GM23338 (cell line): Measurements from ENCODE around the gene ARMC9. TPM values are rescaled to one million over a fixed set of nuclear protein-coding genes. Genes with fewer than 3 reads are reported as not detected.

Source experiments
- ATAC-seq: fragments of 200-7000 bp; cut with Tn5 transposase; 3 replicates; pipeline ENCODE4 v1.9.1; 2020
- DNase-seq: peaks from one replicate; pipeline ENCODE4 v3.0.0-alpha.2; 2015; ENCODE audit warnings: low spot score
- H2AFZ ChIP-seq: fragments of 200-600 bp; sonication (generic); 2 replicates; pipeline ENCODE4 v1.8.0; 2016; ENCODE audit warnings: antibody characterized with exemption, mild to moderate bottlenecking, moderate library complexity
- H3F3A ChIP-seq: fragments of 200-600 bp; sonication (generic); replicated peaks from 2 replicates; pipeline ENCODE4 v1.8.0; 2017; ENCODE audit warnings: antibody characterized with exemption, mixed run types, low read depth
- H3K27ac ChIP-seq: fragments of 200-600 bp; sonication (generic); 2 replicates; pipeline ENCODE4 v1.6.1; 2016; ENCODE audit warnings: low read depth
- H3K27me3 ChIP-seq: fragments of 200-600 bp; sonication (generic); 2 replicates; pipeline ENCODE4 v1.8.0; 2016; ENCODE audit warnings: mild to moderate bottlenecking, mixed run types, moderate library complexity; ENCODE audit not compliant: insufficient read depth
- H3K36me3 ChIP-seq: fragments of 200-600 bp; sonication (generic); 2 replicates; pipeline ENCODE4 v1.8.0; 2016; ENCODE audit warnings: mild to moderate bottlenecking; ENCODE audit not compliant: insufficient read depth
- H3K4me1 ChIP-seq: fragments of 200-600 bp; sonication (generic); 2 replicates; pipeline ENCODE4 v1.8.0; 2016; ENCODE audit warnings: mild to moderate bottlenecking, moderate library complexity; ENCODE audit not compliant: insufficient read depth
- H3K4me2 ChIP-seq: fragments of 200-600 bp; sonication (generic); 2 replicates; pipeline ENCODE4 v1.7.1; 2017; ENCODE audit warnings: mixed run types
- H3K4me3 ChIP-seq: fragments of 200-600 bp; sonication (generic); 2 replicates; pipeline ENCODE4 v1.6.1; 2016; ENCODE audit warnings: mixed run types
- H3K79me2 ChIP-seq: fragments of 200-600 bp; sonication (generic); replicated peaks from 2 replicates; pipeline ENCODE4 v1.8.0; 2017; ENCODE audit warnings: mild to moderate bottlenecking; ENCODE audit not compliant: insufficient read depth
- H3K9me2 ChIP-seq: fragments of 200-600 bp; sonication (generic); 2 replicates; pipeline ENCODE4 v1.8.0; 2017; ENCODE audit not compliant: insufficient read depth
- H4K20me1 ChIP-seq: fragments of 200-600 bp; sonication (generic); replicated peaks from 2 replicates; pipeline ENCODE4 v1.8.0; 2017; ENCODE audit warnings: mild to moderate bottlenecking; ENCODE audit not compliant: insufficient read depth
- H3K27ac Mint-ChIP-seq: 2 replicates; pipeline ENCODE4 v1.8.0; 2020; ENCODE audit warnings: inconsistent platforms, mild to moderate bottlenecking, moderate library complexity, mixed read lengths
- H3K27me3 Mint-ChIP-seq: 3 replicates; pipeline ENCODE4 v1.8.0; 2022; ENCODE audit warnings: low read depth, mild to moderate bottlenecking, moderate library complexity, mixed read lengths, inconsistent platforms; ENCODE audit not compliant: insufficient read depth, poor library complexity
- H3K36me3 Mint-ChIP-seq: 3 replicates; pipeline ENCODE4 v1.8.0; 2021; ENCODE audit warnings: low read depth, mild to moderate bottlenecking, inconsistent platforms, moderate library complexity, mixed read lengths
- H3K4me1 Mint-ChIP-seq: 3 replicates; pipeline ENCODE4 v1.8.0; 2020; ENCODE audit warnings: mild to moderate bottlenecking, inconsistent platforms, mixed read lengths
- H3K4me3 Mint-ChIP-seq: 3 replicates; pipeline ENCODE4 v1.8.0; 2021; ENCODE audit warnings: moderate library complexity, mild to moderate bottlenecking, inconsistent platforms, mixed read lengths
- H3K9me3 Mint-ChIP-seq: 3 replicates; pipeline ENCODE4 v1.8.0; 2020; ENCODE audit warnings: moderate library complexity, mild to moderate bottlenecking, inconsistent platforms, mixed read lengths
- CTCF ChIP-seq, 2 experiments: fragments of 200-600 bp in 1 of 2; sonication (generic) in 1 of 2; conservative IDR thresholded peaks; 2 replicates each; pipeline versions ENCODE4 v1.5.1 to v1.6.1; 2016 to 2017; ENCODE audit warnings: antibody characterized with exemption in 2 of 2, low read depth in 2 of 2, mild to moderate bottlenecking in 2 of 2, moderate library complexity in 1 of 2
- EZH2phosphoT487 ChIP-seq: fragments of 200-600 bp; sonication (generic); IDR thresholded peaks from one replicate; pipeline ENCODE4 v1.8.1; 2018; ENCODE audit warnings: antibody characterized with exemption; ENCODE audit not compliant: unreplicated experiment
- JUNB ChIP-seq: IDR thresholded peaks from one replicate; pipeline ENCODE4 v1.6.1; 2016; ENCODE audit warnings: antibody characterized with exemption; ENCODE audit not compliant: unreplicated experiment
- REST ChIP-seq: IDR thresholded peaks from one replicate; pipeline ENCODE4 v1.6.1; 2018; ENCODE audit warnings: antibody characterized with exemption; ENCODE audit not compliant: unreplicated experiment
- ZNF114 ChIP-seq: fragments of 250-450 bp; sonication (Bioruptor Pico); IDR thresholded peaks from 2 replicates; pipeline ENCODE4 v1.5.0; 2020; ENCODE audit warnings: mild to moderate bottlenecking, moderate library complexity
- ZNF331 ChIP-seq: fragments of 250-450 bp; sonication (Bioruptor Pico); IDR thresholded peaks from 2 replicates; pipeline ENCODE4 v1.5.0; 2020; ENCODE audit warnings: low read depth, mild to moderate bottlenecking, moderate library complexity
- ZNF462 ChIP-seq: fragments of 250-450 bp; sonication (Bioruptor Pico); IDR thresholded peaks from 2 replicates; pipeline ENCODE4 v1.5.0; 2020; ENCODE audit warnings: mild to moderate bottlenecking, moderate library complexity
- polyA plus RNA-seq: library from polyadenylated mRNA; unstranded; fragments of >200 nt; fragmentation: Nextera tagmentation; extraction: Ambion mirVana; gene quantifications from 2 replicates; pipeline ENCODE4 v1.2.1, GENCODE V29; 2016
- total RNA-seq: library from RNA; depleted of rRNA; stranded (reverse); fragments of >200 nt; shearing (Covaris generic); gene quantifications from 2 replicates; pipeline ENCODE4 v1.2.3, GENCODE V29; 2014

Gene ARMC9
- total and polyA plus RNA-seq, 2 experiments from 2014 or later, result 29.2 to 56.0 TPM

DNA sequence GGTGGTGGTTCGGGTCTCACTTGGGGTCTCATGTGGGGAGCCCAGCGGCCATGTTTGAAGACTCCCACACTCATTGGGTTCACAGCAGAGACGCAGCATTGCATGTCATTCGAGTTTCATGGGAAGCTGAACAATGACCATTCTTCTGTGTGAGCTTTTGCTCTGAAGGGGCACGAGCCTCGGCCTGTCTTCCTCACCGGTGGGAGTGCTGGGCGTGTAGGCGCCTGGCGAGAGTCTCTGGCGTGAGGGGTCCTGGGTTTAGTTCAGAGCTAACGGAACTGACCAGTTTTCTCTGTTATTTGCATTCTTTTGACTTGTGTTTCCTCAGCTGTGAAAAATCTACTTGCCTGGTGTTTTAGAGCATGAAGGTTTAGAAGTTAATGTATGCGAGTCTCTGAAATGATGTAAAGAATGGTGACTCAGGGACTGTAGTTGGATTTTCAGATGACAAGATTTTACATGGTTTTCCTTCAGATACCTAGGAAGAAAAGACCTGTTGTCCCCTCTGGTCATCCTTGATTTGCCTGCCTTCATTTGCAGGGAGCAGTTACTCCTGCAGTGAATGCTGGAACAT, 98.1 kb downstream of the ARMC9 start:
- Histone ChIP-seq H3K4me2 (0 out of 2 replicates have a peak overlapping the region, but pooled peaks have one; percentile 15), H3K36me3 (no peaks in the 10 kb centered on the region), H4K20me1 (no peaks in the 10 kb centered on the region), H3K27me3 (no peaks in the 10 kb centered on the region), H3K27ac (peak overlapping the region; percentile 73), H3K4me3 (no peak overlapping the region), H2AFZ (no peak overlapping the region), H3F3A (0 out of 2 replicates have a peak, but pooled peaks cover 14% of the 10 kb centered on the region), H3K79me2 (no peaks in the 10 kb centered on the region), H3K4me1 (no peaks in the 10 kb centered on the region; the same call in 1 of the 2 replicates), H3K9me2 (no peaks in the 10 kb centered on the region)
- no peak for TF ChIP-seq ZNF331 (CRISPR knock-in tag)
- TF ChIP-seq JUNB, result no peak
- TF ChIP-seq EZH2phosphoT487, result no peak
- no peak for TF ChIP-seq ZNF462
- TF ChIP-seq ZNF114 (CRISPR knock-in tag), result no peak
- TF ChIP-seq REST, result no peak
- TF ChIP-seq CTCF (conservative IDR thresholded peaks at IDR 0.05; ENCODE audit: low read depth in 2 of 2), result no peak
- Mint-ChIP-seq H3K36me3 (peaks cover 15% of the 10 kb centered on the region), H3K27ac (no peak overlapping the region; the same call in 1 of the 2 replicates), H3K4me3 (no peak overlapping the region), H3K27me3 (peaks cover 2% of the 10 kb centered on the region), H3K4me1 (peaks cover 21% of the 10 kb centered on the region), H3K9me3 (no peaks in the 10 kb centered on the region)
- no peak for ATAC-seq
- no peak for DNase-seq
